Ectodermal cell (in vitro differentiated cells): Measurements from ENCODE around the gene CASTOR2.
"Not testable (repeated sequence)": the region's sequence is repeated elsewhere in the genome, so short reads cannot be mapped to it uniquely, and the experiment has no call there.

Source experiments
- H3K27ac ChIP-seq: 2 replicates; pipeline ENCODE4 v1.7.0; 2013; ENCODE audit warnings: mild to moderate bottlenecking, low read depth, low read length; ENCODE audit not compliant: insufficient read depth, poor library complexity, severe bottlenecking
- H3K27me3 ChIP-seq: 2 replicates; pipeline ENCODE4 v1.7.0; 2013; ENCODE audit warnings: mild to moderate bottlenecking, low read length; ENCODE audit not compliant: insufficient read depth, control insufficient read depth, poor library complexity, severe bottlenecking
- H3K36me3 ChIP-seq: one replicate; pipeline ENCODE4 v1.7.0; 2013; ENCODE audit warnings: low read length; ENCODE audit not compliant: control insufficient read depth, insufficient read depth
- H3K4me1 ChIP-seq: one replicate; pipeline ENCODE4 v1.7.0; 2013; ENCODE audit warnings: low read length; ENCODE audit not compliant: control insufficient read depth, insufficient read depth
- H3K4me3 ChIP-seq: 2 replicates; pipeline ENCODE4 v1.7.0; 2013; ENCODE audit warnings: low read depth, low read length, control low read depth; ENCODE audit not compliant: insufficient read depth
- H3K9me3 ChIP-seq: 2 replicates; pipeline ENCODE4 v1.7.0; 2013; ENCODE audit warnings: mild to moderate bottlenecking, low read length, moderate library complexity; ENCODE audit not compliant: control insufficient read depth
- WGBS, 2 experiments: methylation state at CpG; one replicate each; pipeline ENCODE4 v1.1.7; 2013; ENCODE audit warnings: missing lambda C conversion rate in 2 of 2; 5-methylcytosine and 5-hydroxymethylcytosine counted together

Gene CASTOR2

GRCh38 chr7:74994869-74995543 is 30.5 kb downstream of the CASTOR2 start:
- not testable (repeated sequence) for H3K4me3 ChIP-seq, H3K27ac ChIP-seq, H3K9me3 ChIP-seq, H3K36me3 ChIP-seq, H3K27me3 ChIP-seq
- peaks cover 10% of the 10 kb centered on the region for H3K4me1 ChIP-seq
- 86 to 89% methylated on average over 17 of the region's 17 CpGs for WGBS, 2 experiments

DNA sequence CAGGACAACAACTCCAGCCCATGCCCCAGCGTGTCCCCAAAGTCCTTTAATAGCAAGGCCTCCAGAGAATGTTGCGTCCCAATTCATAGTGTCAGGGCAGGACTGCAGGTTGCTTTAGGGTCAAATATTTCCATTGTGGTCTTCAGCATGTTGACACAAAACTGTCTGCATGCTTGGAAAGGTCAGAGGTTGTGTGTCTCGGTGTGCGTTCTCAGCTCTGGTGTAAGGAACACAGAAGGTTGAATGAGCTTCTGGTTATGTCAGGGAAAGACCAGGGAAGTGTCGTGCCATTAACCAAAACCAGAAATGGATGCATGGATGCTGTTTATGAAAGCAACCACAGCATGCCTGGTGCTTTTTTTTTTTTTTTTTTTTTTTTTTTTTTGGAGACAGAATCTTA is 31.9 kb downstream of the CASTOR2 start:
- H3K27me3 ChIP-seq, H3K9me3 ChIP-seq, H3K4me3 ChIP-seq, H3K27ac ChIP-seq, H3K36me3 ChIP-seq: not testable (repeated sequence)
- peaks cover 10% of the 10 kb centered on the region for H3K4me1 ChIP-seq
- 83 to 84% methylated on average over 5 of the region's 5 CpGs for WGBS, 2 experiments

- not testable (repeated sequence) for H3K36me3 ChIP-seq, H3K9me3 ChIP-seq, H3K27me3 ChIP-seq, H3K27ac ChIP-seq, H3K4me3 ChIP-seq
- H3K4me1 ChIP-seq = peaks cover 10% of the 10 kb centered on the region
- WGBS, 2 experiments = 85 to 95% methylated on average over 4 to 6 of the region's 8 CpGs
These were observed 33.3 kb downstream of the CASTOR2 start for GRCh38 chr7:74997811-74998210.

DNA sequence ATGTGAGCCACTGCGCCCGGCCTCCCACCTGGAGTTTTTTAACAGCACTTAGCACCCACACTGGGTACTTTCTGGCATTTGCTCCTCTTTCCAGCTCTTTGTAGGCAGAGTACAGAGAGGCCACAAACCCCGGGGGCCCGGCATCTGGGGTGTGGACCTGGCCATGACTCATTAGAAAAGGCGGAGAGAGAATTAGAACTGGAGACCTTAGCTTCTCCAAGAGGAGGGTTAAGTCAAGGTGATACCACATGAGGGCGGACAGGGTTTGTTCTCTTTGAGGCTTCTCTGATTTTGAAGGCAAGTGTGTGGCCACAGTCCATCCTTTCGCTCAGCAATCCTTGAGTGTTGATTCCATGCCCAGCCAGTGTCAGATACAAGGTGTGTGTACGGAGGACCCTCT is 36.9 kb downstream of the CASTOR2 start:
- not testable (repeated sequence) for H3K4me1 ChIP-seq, H3K27me3 ChIP-seq, H3K9me3 ChIP-seq, H3K36me3 ChIP-seq, H3K4me3 ChIP-seq, H3K27ac ChIP-seq
- WGBS, 2 experiments = 88 to 92% methylated on average over 8 of the region's 8 CpGs

- Histone ChIP-seq H3K4me3 (no peak overlapping the region), H3K9me3 (no peaks in the 10 kb centered on the region), H3K27ac (no peak overlapping the region), H3K4me1 (no peaks in the 10 kb centered on the region), H3K27me3 (no peaks in the 10 kb centered on the region), H3K36me3 (no peaks in the 10 kb centered on the region)
- WGBS, 2 experiments = 96 to 97% methylated on average over 2 of the region's 2 CpGs
These were observed 45.5 kb downstream of the CASTOR2 start for GRCh38 chr7:75010036-75010435.

- H3K4me1 ChIP-seq = no peaks in the 10 kb centered on the region
- no peaks in the 10 kb centered on the region for H3K9me3 ChIP-seq
- no peak overlapping the region for H3K4me3 ChIP-seq
- WGBS, 2 experiments = 95 to 96% methylated on average over 18 of the region's 18 CpGs
- H3K36me3 ChIP-seq = peaks cover 4% of the 10 kb centered on the region
- H3K27ac ChIP-seq = no peak overlapping the region
- no peaks in the 10 kb centered on the region for H3K27me3 ChIP-seq
These were observed 53.3 kb downstream of the CASTOR2 start for GRCh38 chr7:75017832-75018231.

GRCh38 chr7:75018570-75019364 is 54.3 kb downstream of the CASTOR2 start:
- no peaks in the 10 kb centered on the region for H3K4me1 ChIP-seq
- no peak overlapping the region for H3K4me3 ChIP-seq
- no peaks in the 10 kb centered on the region for H3K27me3 ChIP-seq
- H3K9me3 ChIP-seq = no peaks in the 10 kb centered on the region
- 94 to 95% methylated on average over 12 of the region's 12 CpGs for WGBS, 2 experiments
- no peak overlapping the region for H3K27ac ChIP-seq
- H3K36me3 ChIP-seq = peaks cover 4% of the 10 kb centered on the region

DNA sequence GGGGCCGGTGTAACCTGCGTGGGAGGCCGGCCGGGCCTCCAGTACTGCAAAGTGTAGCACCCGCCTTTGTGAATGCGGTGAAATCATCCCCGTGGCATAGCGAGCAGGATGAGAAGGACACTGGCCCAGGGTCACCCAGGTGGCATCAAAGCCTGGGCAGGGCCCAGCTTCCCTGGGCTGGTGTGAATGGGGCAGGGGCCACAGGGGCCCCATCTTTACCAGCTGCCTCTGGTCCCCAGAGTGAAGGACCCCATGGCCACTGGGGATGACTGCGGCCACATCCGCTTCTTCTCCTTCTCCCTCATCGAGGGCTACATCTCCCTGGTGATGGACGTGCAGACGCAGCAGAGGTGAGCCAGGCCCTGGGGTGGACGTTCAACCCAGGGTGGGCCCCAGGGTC is 55.3 kb downstream of the CASTOR2 start:
- peaks cover 4% of the 10 kb centered on the region for H3K36me3 ChIP-seq
- no peaks in the 10 kb centered on the region for H3K27me3 ChIP-seq
- H3K27ac ChIP-seq = no peak overlapping the region
- 95 to 96% methylated on average over 14 of the region's 14 CpGs for WGBS, 2 experiments
- no peaks in the 10 kb centered on the region for H3K9me3 ChIP-seq
- no peaks in the 10 kb centered on the region for H3K4me1 ChIP-seq
- no peak overlapping the region for H3K4me3 ChIP-seq

GRCh38 chr7:75024922-75025321 is 60.4 kb downstream of the CASTOR2 start:
- Histone ChIP-seq H3K27ac (no peak overlapping the region), H3K27me3 (no peaks in the 10 kb centered on the region), H3K9me3 (no peaks in the 10 kb centered on the region), H3K4me3 (no peak overlapping the region), H3K4me1 (no peaks in the 10 kb centered on the region), H3K36me3 (peaks cover 2% of the 10 kb centered on the region)
- WGBS, 2 experiments = 94 to 95% methylated on average over 17 of the region's 17 CpGs

- H3K27ac ChIP-seq = no peak overlapping the region
- no peaks in the 10 kb centered on the region for H3K27me3 ChIP-seq
- H3K36me3 ChIP-seq = no peaks in the 10 kb centered on the region
- no peaks in the 10 kb centered on the region for H3K4me1 ChIP-seq
- no peak overlapping the region for H3K4me3 ChIP-seq
- WGBS, 2 experiments = 92 to 93% methylated on average over 9 of the region's 9 CpGs
- no peaks in the 10 kb centered on the region for H3K9me3 ChIP-seq
These were observed 63.8 kb downstream of the CASTOR2 start for GRCh38 chr7:75028299-75028698.
